ENCODE measurements around the gene PAH.

Gene PAH

GRCh38 chr12:102962532-102962931, 45.5 kb upstream of the PAH start:
- no peak for TF ChIP-seq CTCF (IDR thresholded peaks at IDR 0.05; ENCODE audit: borderline replicate concordance, control extremely low read depth, extremely low read depth, insufficient read depth, missing control alignments)
- in situ Hi-C loops (cut with MboI; ENCODE audit: low sequenced_read_pairs, unreplicated experiment), result no loop called here
- DNase-seq (ENCODE audit: low spot score), result no peak

- no peak for TF ChIP-seq CTCF (IDR thresholded peaks at IDR 0.05; ENCODE audit: borderline replicate concordance, control extremely low read depth, extremely low read depth, insufficient read depth, missing control alignments)
- no peak for DNase-seq (ENCODE audit: low spot score)
- in situ Hi-C loops (cut with MboI; ENCODE audit: low sequenced_read_pairs, unreplicated experiment), result no loop called here
Measured at GRCh38 chr12:102961466-102961855, 44.4 kb upstream of the PAH start.

- no peak for DNase-seq (ENCODE audit: low spot score)
- no peak for TF ChIP-seq CTCF (IDR thresholded peaks at IDR 0.05; ENCODE audit: borderline replicate concordance, control extremely low read depth, extremely low read depth, insufficient read depth, missing control alignments)
- in situ Hi-C loops (cut with MboI; ENCODE audit: low sequenced_read_pairs, unreplicated experiment), result no loop called here
Measured at GRCh38 chr12:102960766-102961465, 43.9 kb upstream of the PAH start.

- in situ Hi-C loops (cut with MboI; ENCODE audit: low sequenced_read_pairs, unreplicated experiment), result no loop called here
- TF ChIP-seq CTCF (IDR thresholded peaks at IDR 0.05; ENCODE audit: borderline replicate concordance, control extremely low read depth, extremely low read depth, insufficient read depth, missing control alignments), result no peak
- DNase-seq (ENCODE audit: low spot score), result no peak
Measured at GRCh38 chr12:102959391-102959790, 42.3 kb upstream of the PAH start.

- in situ Hi-C loops (cut with MboI; ENCODE audit: low sequenced_read_pairs, unreplicated experiment), result no loop called here
- no peak for DNase-seq (ENCODE audit: low spot score)
- no peak for TF ChIP-seq CTCF (IDR thresholded peaks at IDR 0.05; ENCODE audit: borderline replicate concordance, control extremely low read depth, extremely low read depth, insufficient read depth, missing control alignments)
Measured at GRCh38 chr12:102958830-102959176, 41.8 kb upstream of the PAH start.

GRCh38 chr12:102958073-102958829, 41.2 kb upstream of the PAH start:
- no peak for TF ChIP-seq CTCF (IDR thresholded peaks at IDR 0.05; ENCODE audit: borderline replicate concordance, control extremely low read depth, extremely low read depth, insufficient read depth, missing control alignments)
- DNase-seq (ENCODE audit: low spot score), result peak; percentile 87
- in situ Hi-C loops (cut with MboI; ENCODE audit: low sequenced_read_pairs, unreplicated experiment), result no loop called here

Measured in GM13976 (cell line).